GM21390 (cell line): ENCODE results near the gene GRM7.

Experiments
- ATAC-seq: cut with Tn5 transposase; IDR thresholded peaks from one replicate; pipeline ENCODE4 v1.9.1; 2021; ENCODE audit not compliant: unreplicated experiment

The GRM7 gene

DNA sequence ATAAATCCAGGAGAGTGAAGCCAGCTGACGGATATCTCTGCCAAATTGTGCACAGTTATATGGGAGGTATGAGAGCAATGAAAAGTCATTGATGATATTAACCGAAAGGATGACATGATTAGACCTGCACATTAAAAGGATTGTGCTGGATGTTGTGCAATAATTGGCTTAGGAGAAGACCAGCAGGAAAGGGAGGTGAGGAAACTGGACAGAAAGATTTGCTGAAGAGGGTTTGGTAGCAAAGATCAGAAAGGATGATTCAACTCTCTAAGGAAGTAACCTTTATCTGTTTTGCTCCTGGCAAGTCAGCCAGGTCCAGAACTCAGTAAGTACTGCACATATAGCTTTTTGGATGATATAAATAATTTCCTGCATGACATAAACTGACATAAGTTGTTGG, 704.7 kb downstream of the GRM7 start:
- ATAC-seq = no peak

DNA sequence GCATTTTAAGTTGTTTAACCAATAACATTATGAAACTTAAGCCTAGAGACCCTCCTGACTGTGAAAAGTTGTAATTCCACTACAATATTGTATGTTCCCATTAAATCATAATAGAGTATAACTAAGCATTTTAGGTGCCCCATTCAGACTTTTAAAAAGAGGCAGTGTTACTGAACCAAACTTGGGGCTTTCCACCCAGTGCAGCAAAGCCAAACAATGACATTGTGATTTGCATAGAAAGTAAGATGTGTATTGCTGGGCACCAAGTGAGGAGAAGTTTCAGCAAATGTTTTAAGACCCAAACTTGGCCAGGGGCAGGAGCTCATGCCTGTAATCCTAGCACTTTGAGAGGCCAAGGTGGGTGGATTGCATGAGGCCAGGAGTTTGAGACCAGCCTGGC, 706.2 kb downstream of the GRM7 start:
- ATAC-seq = no peak

DNA sequence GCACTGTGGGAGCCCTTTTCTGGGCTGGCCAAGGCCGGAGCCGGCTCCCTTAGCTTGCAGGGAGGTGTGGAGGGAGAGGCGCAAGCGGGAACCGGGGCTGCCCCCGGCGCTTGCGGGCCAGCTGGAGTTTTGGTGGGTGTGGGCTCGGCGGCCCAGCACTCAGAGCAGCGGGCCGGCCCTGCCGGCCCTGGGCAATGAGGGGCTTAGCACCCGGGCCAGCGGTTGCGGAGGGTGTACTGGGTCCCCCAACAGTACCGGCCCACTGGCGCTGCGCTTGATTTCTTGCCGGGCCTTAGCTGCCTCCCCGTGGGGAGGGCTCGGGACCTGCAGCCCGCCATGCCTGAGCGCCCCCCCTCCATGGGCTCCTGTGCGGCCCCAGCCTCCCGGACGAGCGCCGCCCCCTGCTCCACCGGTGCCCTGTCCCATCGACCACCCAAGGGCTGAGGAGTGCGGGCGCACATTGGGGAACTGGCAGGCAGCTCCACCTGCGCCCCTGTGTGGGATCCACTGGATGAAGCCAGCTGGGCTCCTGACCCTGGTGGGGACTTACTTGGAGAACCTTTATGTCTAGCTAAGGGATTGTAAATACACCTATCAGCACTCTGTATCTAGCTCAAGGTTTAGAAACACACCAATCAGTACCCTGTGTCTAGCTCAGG, 707.7 kb downstream of the GRM7 start:
- no peak for ATAC-seq

DNA sequence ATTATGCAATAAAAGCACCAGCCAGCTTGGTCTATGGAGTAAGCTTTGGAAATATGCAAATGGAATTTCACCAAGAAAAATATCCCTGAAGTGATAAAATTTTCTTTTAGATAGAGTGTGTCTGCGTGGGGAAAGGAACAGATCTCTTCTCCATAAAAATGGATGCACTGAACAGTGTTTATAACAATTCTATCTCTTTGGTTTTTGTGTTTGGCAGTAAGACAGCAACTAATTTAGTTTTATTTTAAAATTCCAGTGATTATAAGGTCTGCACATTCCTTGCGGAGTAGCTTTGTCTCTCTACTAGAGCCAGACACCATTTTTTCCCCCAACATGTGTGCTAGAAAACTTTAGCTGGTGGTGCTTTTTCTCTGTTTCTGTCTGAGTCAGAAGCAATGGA, 712.4 kb downstream of the GRM7 start:
- no peak for ATAC-seq

DNA sequence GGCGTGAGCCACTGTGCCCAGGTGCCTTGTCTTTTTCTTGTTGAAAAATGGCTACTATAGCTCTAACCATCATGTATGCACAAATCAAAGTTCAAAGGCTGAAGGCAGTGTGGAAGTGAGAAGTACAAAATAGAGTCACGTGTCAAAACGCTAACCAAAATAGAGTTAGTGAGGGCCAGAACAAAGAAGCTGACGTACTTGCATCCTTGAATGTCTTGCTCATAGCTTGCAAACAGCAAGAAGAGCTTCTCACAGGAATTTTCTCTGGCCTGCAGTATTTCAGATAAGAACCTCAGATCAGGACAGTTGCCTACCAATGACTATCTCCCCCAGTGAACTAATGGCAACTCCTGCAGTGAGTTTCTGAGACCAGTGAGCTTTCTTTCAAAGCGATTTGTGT, 713.5 kb downstream of the GRM7 start:
- no peak for ATAC-seq

DNA sequence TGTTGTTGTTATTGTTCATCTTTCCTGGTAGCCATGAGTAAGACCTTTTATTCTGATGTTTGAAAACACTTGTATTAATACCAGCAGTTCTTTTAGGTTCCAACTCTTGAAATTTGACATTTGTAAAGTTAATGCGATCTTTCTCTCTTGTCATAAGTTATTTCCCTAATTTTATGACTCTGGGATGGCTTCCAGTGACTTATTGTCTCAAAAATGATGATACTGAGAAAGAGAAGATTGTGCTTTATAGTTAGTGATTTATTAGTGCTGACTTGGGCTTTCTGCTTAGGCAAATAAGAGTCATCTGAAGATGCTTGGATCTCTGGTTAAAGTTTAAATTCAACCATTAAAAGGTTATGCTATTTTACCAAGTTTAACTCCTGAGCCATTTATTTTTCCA, 715.2 kb downstream of the GRM7 start:
- ATAC-seq = no peak

DNA sequence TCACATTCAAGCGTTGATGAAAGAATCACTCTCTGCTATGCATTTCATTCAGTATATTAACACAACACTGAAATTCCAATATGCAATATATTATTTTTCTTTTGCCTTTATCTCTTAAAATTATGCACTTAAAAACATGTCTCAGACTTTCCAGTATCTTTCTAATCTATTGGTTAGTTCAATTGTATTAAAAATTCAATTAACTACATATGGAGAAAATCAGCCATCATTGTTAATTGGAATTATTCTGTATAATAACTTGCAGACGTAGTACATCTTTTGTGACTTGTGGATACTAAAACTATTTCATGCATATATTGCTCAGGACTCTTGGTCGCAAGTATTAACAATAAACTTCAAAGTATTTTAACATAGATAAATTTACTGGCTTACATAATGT, 715.6 kb downstream of the GRM7 start:
- ATAC-seq = no peak

DNA sequence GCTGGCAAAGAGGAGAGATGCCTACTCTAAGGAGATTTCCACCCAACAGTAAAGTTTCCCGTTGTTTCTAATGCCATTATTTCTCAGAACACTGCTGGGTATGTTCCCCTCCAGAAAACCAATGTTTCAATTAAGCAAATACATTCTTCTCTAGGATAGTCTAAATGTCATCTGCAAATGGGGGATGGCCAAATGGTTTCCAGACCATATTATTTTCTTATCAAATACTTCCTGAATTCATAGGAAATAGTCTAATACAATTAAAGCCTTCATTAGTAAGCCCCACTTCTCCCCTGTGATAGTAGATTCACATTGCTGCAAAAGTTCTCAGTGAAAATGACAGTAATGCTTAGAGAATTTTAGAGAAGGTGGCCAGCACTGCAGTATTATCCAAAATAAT, 716.6 kb downstream of the GRM7 start:
- no peak for ATAC-seq

DNA sequence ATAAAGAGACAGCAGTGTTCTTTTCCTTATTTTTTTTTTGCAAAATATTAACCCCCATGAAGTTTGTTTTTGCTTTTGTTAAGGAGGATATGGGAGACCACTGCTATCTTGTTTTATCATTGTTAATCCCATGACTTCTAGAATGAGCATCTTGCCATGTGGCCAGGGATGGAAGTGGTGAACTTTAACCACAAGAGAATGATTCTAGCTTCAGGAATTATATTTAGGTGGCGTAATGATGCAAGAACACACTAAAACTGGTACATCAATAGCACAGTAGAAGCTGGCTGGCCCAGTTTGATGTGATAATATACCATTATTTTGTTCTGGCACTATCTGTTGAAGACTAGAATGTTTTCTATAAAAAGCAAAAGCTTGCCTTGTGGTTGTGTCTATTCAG, 720.9 kb downstream of the GRM7 start:
- no peak for ATAC-seq

DNA sequence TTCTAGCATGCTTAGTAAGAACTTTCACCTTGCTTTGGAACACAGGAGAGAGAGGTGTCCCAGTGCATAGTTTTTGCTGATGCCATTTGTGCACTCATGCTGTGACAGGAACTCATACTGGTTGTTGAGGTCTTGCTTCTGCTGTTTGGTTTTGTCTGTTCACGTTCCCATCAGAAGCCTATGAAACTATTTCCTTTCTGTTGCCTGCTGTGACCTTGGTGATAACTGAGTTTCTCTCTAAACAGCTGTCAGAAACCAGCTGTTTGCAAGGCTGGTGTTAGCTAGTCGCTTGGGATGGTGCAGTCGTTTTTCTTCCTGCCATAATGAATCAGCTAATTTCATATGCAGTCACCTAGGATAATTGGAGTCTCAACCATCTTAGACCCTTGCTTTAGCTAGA, 724.1 kb downstream of the GRM7 start:
- no peak for ATAC-seq

DNA sequence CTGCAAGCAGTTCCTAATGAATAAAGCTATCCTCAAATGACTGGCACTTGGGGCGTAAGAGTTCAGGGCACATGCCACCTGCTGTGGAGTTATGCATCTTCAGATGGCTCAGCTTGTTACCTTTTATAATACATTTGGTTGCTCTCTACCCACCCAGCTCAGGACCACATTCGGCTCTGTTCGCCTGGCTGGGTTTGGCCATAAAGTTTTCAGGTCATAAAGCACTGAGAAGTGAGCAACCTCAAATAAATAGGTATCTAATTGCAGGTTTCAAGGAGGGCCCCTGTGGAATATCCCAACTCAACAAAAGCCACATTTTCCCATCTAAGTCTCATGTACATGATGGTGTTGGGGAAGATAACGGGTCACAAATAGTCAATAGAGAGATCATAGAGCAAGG, 727.3 kb downstream of the GRM7 start:
- no peak for ATAC-seq

DNA sequence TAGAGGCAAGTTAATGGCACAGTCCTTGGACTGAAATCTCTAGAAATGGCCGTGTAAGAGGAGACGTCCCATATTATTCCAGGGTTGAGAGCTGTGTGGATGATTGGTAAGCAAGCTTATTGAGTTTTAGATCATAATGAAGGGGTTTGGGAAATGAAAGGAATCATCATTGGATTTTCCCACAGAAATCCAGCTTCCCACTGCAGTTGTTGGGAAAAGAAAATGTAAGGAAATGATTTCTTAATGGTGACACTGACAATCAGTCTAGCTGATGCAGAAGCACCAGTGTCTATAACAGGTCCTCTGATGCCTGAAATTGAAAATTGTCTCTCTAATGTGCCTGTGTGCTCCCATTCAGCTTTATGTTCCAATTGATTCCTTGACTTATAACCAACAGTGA, 728.6 kb downstream of the GRM7 start:
- ATAC-seq = no peak

DNA sequence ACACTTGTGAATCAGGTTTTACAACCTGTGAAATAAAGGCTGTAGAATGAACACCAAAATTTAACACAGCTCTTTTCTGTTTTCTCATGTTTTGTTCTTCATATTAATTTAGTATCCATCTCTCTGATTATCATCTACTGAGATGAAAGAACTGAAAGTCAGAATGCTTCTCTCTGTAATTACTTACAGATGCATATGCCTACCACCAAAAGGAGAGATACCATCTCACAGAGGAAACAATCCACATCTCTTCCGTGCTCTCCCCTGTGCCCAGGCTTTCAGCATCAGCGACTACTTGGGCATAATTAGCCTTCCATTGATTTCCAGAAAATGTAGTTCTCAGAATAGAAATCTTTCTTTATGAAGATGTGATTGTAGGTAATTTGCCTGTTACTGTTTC, 741.4 kb downstream of the GRM7 start:
- no peak for ATAC-seq

DNA sequence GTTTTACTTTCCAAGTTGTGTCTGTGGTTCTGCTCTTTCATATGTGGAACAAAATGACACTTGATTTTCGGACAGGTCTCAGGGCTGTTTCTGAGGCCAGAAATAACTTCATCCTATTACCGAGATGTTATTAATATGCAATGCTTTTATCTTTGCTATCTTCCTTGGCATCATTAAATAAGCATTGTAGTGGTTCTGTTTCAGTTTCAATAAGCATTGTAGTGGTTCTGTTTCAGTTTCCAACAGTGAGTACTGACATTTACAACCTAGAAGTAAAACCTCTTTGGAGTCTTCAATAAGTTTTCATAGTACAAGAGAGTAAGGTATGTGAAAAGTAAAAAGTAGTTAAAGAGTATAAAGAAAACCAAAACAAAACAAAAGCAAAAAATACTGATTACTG, 746.2 kb downstream of the GRM7 start:
- ATAC-seq = no peak

DNA sequence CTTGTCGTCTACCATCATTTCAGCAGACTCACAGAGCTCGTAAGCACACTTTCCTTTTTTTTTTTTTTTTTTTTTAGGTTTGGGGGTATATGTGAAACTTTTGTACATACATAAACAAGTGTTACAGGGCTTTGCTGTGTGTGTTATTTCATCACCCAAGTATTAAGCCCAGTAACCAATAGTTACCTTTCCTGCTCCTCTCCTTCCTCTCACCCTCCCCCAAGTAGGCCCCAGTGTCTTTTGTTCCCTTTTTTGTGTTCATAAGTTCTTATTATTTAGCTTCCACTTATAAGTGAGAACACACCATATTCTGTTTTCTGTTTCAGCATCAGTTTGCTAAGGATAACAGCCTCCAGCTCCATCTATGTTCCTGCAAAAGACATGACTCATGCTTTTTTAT, 746.8 kb downstream of the GRM7 start:
- ATAC-seq = no peak

DNA sequence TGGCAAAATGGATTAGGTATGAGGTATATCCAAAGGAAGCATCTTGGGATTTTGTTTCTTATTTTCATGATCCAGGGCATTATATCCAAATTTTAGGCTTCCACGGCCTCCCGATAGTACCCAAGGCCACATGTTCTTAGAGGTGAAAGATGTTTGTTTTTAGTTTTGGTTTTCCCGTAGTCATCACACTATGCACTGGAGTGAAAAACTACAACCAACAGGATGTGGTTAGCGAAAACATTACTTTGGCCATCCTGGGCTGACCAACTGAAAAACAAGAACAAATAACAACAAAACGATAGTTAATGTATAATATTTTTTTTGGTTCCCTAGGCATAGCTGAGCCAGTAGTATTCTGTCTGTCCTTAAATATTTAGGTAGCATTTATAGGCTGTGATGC, 749.7 kb downstream of the GRM7 start:
- ATAC-seq = no peak

DNA sequence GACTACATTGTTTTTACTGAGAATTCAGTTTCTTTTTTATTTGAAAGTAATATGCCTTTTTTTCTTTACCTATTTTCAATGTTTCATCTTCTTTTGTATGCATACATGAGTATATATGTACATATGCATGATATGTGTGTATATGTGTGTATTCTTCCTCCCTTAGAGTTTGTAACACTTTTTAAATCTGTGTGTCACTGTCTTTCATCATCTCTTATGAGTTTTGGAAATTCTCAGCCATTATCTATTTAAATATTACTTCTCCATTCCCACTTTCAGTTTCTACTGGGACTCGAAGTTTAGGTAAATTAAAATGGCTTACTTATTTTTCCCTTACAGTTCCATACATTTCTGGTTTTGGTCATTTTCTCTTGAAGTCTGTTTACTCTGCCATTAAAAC, 754.1 kb downstream of the GRM7 start:
- no peak for ATAC-seq

DNA sequence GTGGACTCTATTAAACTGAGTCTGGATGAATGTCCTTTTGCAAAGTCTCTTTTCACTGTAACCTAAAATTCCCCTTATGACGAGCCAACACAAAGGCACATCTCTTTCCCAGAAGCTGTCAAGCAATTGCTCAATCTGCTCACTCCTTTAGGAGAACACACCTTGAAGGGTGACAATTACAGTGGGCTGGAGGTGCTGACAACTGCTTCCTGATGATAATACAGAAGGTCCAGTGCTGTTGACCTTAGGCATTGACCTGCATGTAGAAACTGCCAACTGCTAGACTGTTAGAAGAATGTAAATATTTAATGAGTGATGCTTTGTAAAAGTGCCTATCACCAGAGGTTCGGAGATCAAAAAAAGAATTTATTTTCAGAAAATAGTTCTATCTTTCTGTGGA, 757.7 kb downstream of the GRM7 start:
- no peak for ATAC-seq

DNA sequence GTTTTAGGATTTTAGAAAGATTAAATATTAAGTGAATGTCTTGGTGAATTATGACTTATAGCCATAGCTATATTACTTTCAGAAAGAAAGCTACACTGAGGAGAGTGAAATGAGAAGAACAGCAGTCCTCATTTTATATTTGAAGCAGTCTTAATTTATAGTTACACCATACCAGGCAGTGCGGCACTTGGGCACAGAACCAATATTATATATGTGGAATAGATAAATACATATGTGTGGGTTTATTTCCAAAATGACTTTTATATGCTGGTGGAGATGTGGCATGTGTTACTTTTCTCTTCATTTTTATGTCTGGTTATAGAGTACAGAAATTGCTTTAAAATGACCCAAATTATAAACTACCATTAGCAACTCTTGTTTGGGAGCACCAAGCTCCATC, 759.5 kb downstream of the GRM7 start:
- ATAC-seq = no peak

DNA sequence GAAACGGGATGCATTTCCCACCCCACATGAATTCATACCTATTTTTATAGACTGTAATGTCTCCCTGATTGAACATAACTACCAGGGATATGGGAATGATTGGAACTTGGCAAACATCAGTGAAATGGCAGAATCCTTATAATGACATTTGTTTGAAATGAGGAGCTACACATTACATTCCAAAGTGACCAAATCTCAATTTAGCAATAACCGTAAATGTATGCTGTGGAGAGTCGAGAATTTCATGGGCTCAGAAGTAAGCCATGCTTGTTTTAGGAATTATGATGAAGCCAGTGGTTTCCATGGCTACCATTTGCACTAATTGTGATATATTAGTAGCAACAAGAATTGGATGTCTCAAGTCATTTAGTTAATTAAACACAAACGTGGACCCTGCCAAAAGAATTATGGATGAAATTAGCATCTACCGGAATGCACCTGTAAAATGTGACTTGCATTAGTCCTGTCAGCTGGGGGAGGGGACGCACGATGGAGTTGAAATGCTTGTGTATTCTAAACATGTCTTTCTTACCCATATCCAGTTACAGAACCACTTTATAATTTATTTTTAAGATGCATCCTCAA, 760.2 kb downstream of the GRM7 start:
- no peak for ATAC-seq

DNA sequence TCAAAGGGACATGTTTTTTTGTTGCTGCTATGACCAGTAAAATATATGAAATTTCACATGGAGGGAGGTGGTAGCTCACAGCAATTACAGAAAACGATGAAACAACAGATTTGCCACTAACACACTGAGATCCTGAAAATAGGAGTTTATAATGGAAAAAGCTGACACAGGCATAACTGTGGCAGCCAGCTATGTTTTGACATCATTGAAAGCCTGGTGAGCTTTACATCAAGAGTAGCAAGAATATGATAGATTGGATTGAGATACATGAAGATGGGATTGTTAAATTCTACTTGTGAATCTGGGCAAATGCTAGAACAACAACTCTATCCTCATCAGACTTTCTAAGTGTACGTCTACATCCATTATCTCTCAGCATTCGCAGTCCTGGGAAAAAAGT, 760.7 kb downstream of the GRM7 start:
- no peak for ATAC-seq

DNA sequence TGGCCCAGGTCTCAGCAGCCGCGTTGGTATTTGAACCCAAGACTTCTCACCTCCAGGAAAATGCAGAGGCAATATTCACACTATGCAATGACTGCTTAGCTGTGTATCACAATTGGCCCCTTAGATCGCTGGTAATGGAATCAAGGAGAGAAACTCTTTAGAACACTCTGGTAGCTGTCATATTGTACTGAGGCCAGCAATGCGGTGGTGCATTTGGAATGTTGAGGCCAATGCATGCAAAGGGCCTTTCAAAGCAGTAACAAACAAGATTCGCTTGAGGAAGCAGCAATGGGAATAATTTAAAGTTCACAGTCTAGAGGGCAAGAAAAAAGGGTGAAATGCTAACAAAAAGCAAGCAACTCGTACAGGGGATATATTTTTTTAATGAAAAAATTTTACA, 764.1 kb downstream of the GRM7 start:
- ATAC-seq = no peak

DNA sequence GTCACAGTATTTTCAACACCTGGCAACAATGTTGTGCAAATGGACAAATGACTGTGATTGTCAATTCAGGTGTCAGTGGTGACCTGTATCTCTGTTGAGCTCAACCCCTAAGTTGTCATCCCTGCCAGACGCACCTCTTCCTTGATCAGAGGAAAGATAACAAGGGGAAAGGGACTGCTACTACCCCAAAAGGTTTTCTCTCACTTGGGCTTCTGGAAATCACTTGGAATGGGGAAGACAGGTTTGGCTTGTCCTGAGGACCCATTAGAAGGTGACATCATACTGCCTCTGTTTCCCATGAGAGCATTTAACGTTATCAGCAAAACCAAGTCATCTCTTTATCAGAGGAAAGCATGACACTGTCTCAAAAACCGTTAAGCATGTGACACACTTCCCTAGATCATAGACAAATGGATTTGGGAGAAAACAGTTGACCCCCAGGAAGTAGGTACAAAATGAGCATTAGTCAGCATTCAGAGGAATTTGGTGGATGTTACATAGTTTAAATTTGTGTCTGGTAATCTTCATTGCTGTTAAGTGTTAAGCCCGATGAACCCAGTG, 769.5 kb downstream of the GRM7 start:
- no peak for ATAC-seq
